Measurements from ENCODE around the gene FAM20A. TPM values are rescaled to one million over a fixed set of nuclear protein-coding genes. Genes with fewer than 3 reads are reported as not detected.

Gene FAM20A
- total RNA-seq, 1 experiment from 2014 or later: 0.34 TPM

GRCh38 chr17:68491381-68492231 is 109.6 kb downstream of the FAM20A start:
- Mint-ChIP-seq H3K4me3 (ENCODE audit: unreplicated experiment) (no peak overlapping the region), H3K27ac (ENCODE audit: unreplicated experiment) (no peak overlapping the region), H3K36me3 (ENCODE audit: insufficient read depth, unreplicated experiment) (no peaks in the 10 kb centered on the region), H3K9me3 (ENCODE audit: unreplicated experiment) (no peaks in the 10 kb centered on the region), H3K27me3 (ENCODE audit: insufficient read depth, unreplicated experiment) (no peaks in the 10 kb centered on the region), H3K4me1 (ENCODE audit: low read depth, unreplicated experiment) (peaks cover 1% of the 10 kb centered on the region)
- Histone ChIP-seq H3K4me3 (ENCODE audit: low read depth, low read length) (no peak overlapping the region), H3K36me3 (ENCODE audit: control insufficient read depth, insufficient read depth, low read length) (no peaks in the 10 kb centered on the region), H3K9me3 (no peaks in the 10 kb centered on the region), H3K4me1 (no peaks in the 10 kb centered on the region), H3K27me3 (replicated peaks; ENCODE audit: control insufficient read depth, insufficient read depth, low read length) (no peaks in the 10 kb centered on the region)
- no peak for DNase-seq
- intact Hi-C loops (cut with micrococcal nuclease; ENCODE audit: unreplicated experiment): no loop called here
- CTCF ChIA-PET: no interaction called here
- POLR2A ChIA-PET: no interaction called here
- no peak for TF ChIP-seq CTCF (IDR thresholded peaks at IDR 0.05; ENCODE audit: insufficient read depth in 1 of 2, low read depth in 1 of 2, low read length in 1 of 2, severe bottlenecking in 1 of 2, unreplicated experiment in 1 of 2)
- BruUV-seq (replicated peaks): no TSS peak

GRCh38 chr17:68489919-68490318 is 111.2 kb downstream of the FAM20A start:
- Histone ChIP-seq H3K36me3 (ENCODE audit: control insufficient read depth, insufficient read depth, low read length) (no peaks in the 10 kb centered on the region), H3K4me3 (ENCODE audit: low read depth, low read length) (no peak overlapping the region), H3K4me1 (peaks cover 5% of the 10 kb centered on the region), H3K27me3 (replicated peaks; ENCODE audit: control insufficient read depth, insufficient read depth, low read length) (no peaks in the 10 kb centered on the region), H3K9me3 (no peaks in the 10 kb centered on the region)
- POLR2A ChIA-PET: no interaction called here
- no TSS peak for BruUV-seq (replicated peaks)
- no peaks in the 10 kb centered on the region for H3K27me3 Mint-ChIP-seq (ENCODE audit: insufficient read depth, unreplicated experiment)
- H3K9me3 Mint-ChIP-seq (ENCODE audit: unreplicated experiment): no peaks in the 10 kb centered on the region
- H3K27ac Mint-ChIP-seq (ENCODE audit: unreplicated experiment): no peak overlapping the region
- TF ChIP-seq CTCF (IDR thresholded peaks at IDR 0.05; ENCODE audit: insufficient read depth in 1 of 2, low read depth in 1 of 2, low read length in 1 of 2, severe bottlenecking in 1 of 2, unreplicated experiment in 1 of 2): no peak
- CTCF ChIA-PET: no interaction called here
- peaks cover 8% of the 10 kb centered on the region for H3K4me1 Mint-ChIP-seq (ENCODE audit: low read depth, unreplicated experiment)
- intact Hi-C loops (cut with micrococcal nuclease; ENCODE audit: unreplicated experiment): no loop called here
- no peaks in the 10 kb centered on the region for H3K36me3 Mint-ChIP-seq (ENCODE audit: insufficient read depth, unreplicated experiment)
- DNase-seq: no peak
- H3K4me3 Mint-ChIP-seq (ENCODE audit: unreplicated experiment): no peak overlapping the region

Other genes starting within 250 kb of the FAM20A start
- 18.7 and 21.8 TPM in 2 replicates for gene WIPI1, start 143.9 kb downstream of the FAM20A start, total RNA-seq (2022)
- gene PRKAR1A, start 88.9 kb downstream of the FAM20A start, total RNA-seq (2022): 160 and 170 TPM in 2 replicates

All from Caco-2 (cell line).